GM19043 (cell line): ENCODE results near the gene MRPL24.

Experiments used
- ATAC-seq: cut with Tn5 transposase; IDR thresholded peaks from one replicate; pipeline ENCODE4 v1.9.1; 2021; ENCODE audit warnings: low read depth; ENCODE audit not compliant: unreplicated experiment

MRPL24 gene

GRCh38 chr1:156714830-156715229 lies 26.1 kb downstream of the MRPL24 start:
- no peak for ATAC-seq

- no peak for ATAC-seq
Observed at GRCh38 chr1:156712626-156713025, 28.3 kb downstream of the MRPL24 start.

- no peak for ATAC-seq
Observed at GRCh38 chr1:156711011-156711817, 29.7 kb downstream of the MRPL24 start.

- no peak for ATAC-seq
Observed at GRCh38 chr1:156709757-156710489, 31.0 kb downstream of the MRPL24 start.

- no peak for ATAC-seq
Observed at GRCh38 chr1:156709031-156709430, 31.9 kb downstream of the MRPL24 start.

- ATAC-seq = no peak
Observed at GRCh38 chr1:156708218-156708661, 32.6 kb downstream of the MRPL24 start.

GRCh38 chr1:156707417-156708217 lies 33.3 kb downstream of the MRPL24 start:
- no peak for ATAC-seq

- ATAC-seq = no peak
Observed at GRCh38 chr1:156706657-156707416, 34.1 kb downstream of the MRPL24 start.

- ATAC-seq = no peak
Observed at GRCh38 chr1:156705918-156706656, 34.8 kb downstream of the MRPL24 start.

GRCh38 chr1:156705321-156705917 lies 35.5 kb downstream of the MRPL24 start, which contains the start of gene CRABP2:
CRABP2 (minus strand) TSS chr1:156705583; CDS start chr1:156705446, 137 bp downstream.
- ATAC-seq = no peak

- no peak for ATAC-seq
Observed at GRCh38 chr1:156704930-156705320, 36.0 kb downstream of the MRPL24 start.

GRCh38 chr1:156704166-156704711 lies 36.6 kb downstream of the MRPL24 start:
- no peak for ATAC-seq

GRCh38 chr1:156703741-156704140 lies 37.1 kb downstream of the MRPL24 start:
- no peak for ATAC-seq

GRCh38 chr1:156703336-156703735 lies 37.6 kb downstream of the MRPL24 start:
- ATAC-seq = no peak

- no peak for ATAC-seq
Observed at GRCh38 chr1:156700736-156701531, 40.0 kb downstream of the MRPL24 start.

- no peak for ATAC-seq
Observed at GRCh38 chr1:156698995-156699394, 41.9 kb downstream of the MRPL24 start.

GRCh38 chr1:156697481-156697880 lies 43.4 kb downstream of the MRPL24 start:
- no peak for ATAC-seq

- no peak for ATAC-seq
Observed at GRCh38 chr1:156696755-156697154, 44.1 kb downstream of the MRPL24 start.
